Breast epithelium (tissue), 4 donors: ENCODE data around the gene ARSH. TPM values are rescaled to one million over a fixed set of nuclear protein-coding genes. Genes with fewer than 3 reads are reported as not detected.
"Not testable (repeated sequence)": the region's sequence is repeated elsewhere in the genome, so short reads cannot be mapped to it uniquely, and the experiment has no call there.

Experiments
- DNase-seq, 2 donors: peaks; one replicate each; pipeline ENCODE4 v3.0.0-alpha.2; 2019; ENCODE audit warnings: low spot score in 2 of 2
- H3K27ac ChIP-seq, 2 donors: fragments of 200-600 bp; sonication (generic) in 1 of 2; one replicate each; pipeline ENCODE4 v1.5.1; 2016 to 2019; ENCODE audit warnings: mild to moderate bottlenecking in 1 of 2
- H3K27me3 ChIP-seq, 2 donors: fragments of 200-600 bp; sonication (generic) in 1 of 2; one replicate each; pipeline versions ENCODE4 v1.5.1 to v1.6.0; 2017 to 2019; ENCODE audit warnings: control low read depth in 1 of 2, mild to moderate bottlenecking in 1 of 2
- H3K36me3 ChIP-seq: fragments of 200-600 bp; one replicate; pipeline ENCODE4 v1.5.1; 2019
- H3K4me1 ChIP-seq, 2 donors: fragments of 200-600 bp; sonication (generic); one replicate each; pipeline ENCODE4 v1.5.1; 2016 to 2019; ENCODE audit warnings: control low read depth in 1 of 2
- H3K4me3 ChIP-seq, 3 donors: fragments of 200-600 bp; sonication (generic); 1 replicate in 2 of 3; 2 replicates in 1 of 3; pipeline ENCODE4 v1.5.1; 2016 to 2019; ENCODE audit warnings: mild to moderate bottlenecking in 3 of 3, moderate library complexity in 2 of 3
- H3K9me3 ChIP-seq, 2 donors: fragments of 200-600 bp; sonication (generic) in 1 of 2; one replicate each; pipeline ENCODE4 v1.5.1; 2016 to 2019; ENCODE audit warnings: control low read depth in 1 of 2
- CTCF ChIP-seq, 3 donors: fragments of 450-650 bp; IDR thresholded peaks; one replicate each; pipeline ENCODE4 v1.5.1; 2016 to 2017; ENCODE audit warnings: antibody characterized with exemption in 3 of 3, mild to moderate bottlenecking in 3 of 3, moderate library complexity in 3 of 3
- POLR2A ChIP-seq: fragments of 450-650 bp; IDR thresholded peaks from one replicate; pipeline ENCODE4 v1.6.1; 2016; ENCODE audit warnings: antibody characterized with exemption, mild to moderate bottlenecking, moderate library complexity
- POLR2AphosphoS5 ChIP-seq, 3 donors: sonication (generic); formaldehyde crosslinking; IDR thresholded peaks; one replicate each; pipeline ENCODE4 v1.6.1; 2017; ENCODE audit warnings: antibody characterized with exemption in 3 of 3
- intact Hi-C: fragments of 100-400 bp; cut with DNase I; formaldehyde crosslinking; loops from one replicate; pipeline ENCODE4 v1.15.1; 2023; ENCODE audit warnings: low total_unique reads
- total RNA-seq, 3 donors: library from RNA; depleted of rRNA; stranded (reverse); fragments of >200 nt; gene quantifications; one replicate each; pipeline ENCODE4 v1.1.0, GENCODE V29; 2016

The ARSH gene
- under 1 TPM in 1 of 3 donors, not detected in 2; 0.33 TPM for total RNA-seq

GRCh38 chrX:3006495-3006894 lies at the start of gene ARSH:
ARSH (plus strand) TSS chrX:3006546; CDS start chrX:3006613, 67 bp downstream.
- H3K36me3 ChIP-seq = no peaks in the 10 kb centered on the region
- intact Hi-C loops = no loop called here
- no peaks in the 10 kb centered on the region for H3K27me3 ChIP-seq
- DNase-seq = no peak
- no peak within 1 kb of the TSS for H3K27ac ChIP-seq
- H3K9me3 ChIP-seq = peaks cover 4 to 16% of the 10 kb centered on the region in 2 donors
- H3K4me3 ChIP-seq = no peak within 1 kb of the TSS
- TF ChIP-seq POLR2A = no peak
- TF ChIP-seq POLR2AphosphoS5 (IDR thresholded peaks at IDR 0.05) = no peak
- no peaks in the 10 kb centered on the region for H3K4me1 ChIP-seq

GRCh38 chrX:2958199-2958598 lies 48.1 kb upstream of the ARSH start:
- Histone ChIP-seq H3K36me3 (no peaks in the 10 kb centered on the region), H3K4me1 (no peaks in the 10 kb centered on the region), H3K9me3 (no peaks in the 10 kb centered on the region), H3K27me3 (peaks cover 0 to 11% of the 10 kb centered on the region in 2 donors), H3K4me3 (no peak overlapping the region), H3K27ac (no peak overlapping the region)
- TF ChIP-seq POLR2A (no peak), POLR2AphosphoS5 (IDR thresholded peaks at IDR 0.05) (no peak), CTCF (IDR thresholded peaks at IDR 0.05) (no peak)
- no peak for DNase-seq
- intact Hi-C loops = no loop called here

GRCh38 chrX:2960861-2961515 lies 45.4 kb upstream of the ARSH start:
- intact Hi-C loops = loop anchor here (2.0 kb wide), 1 partner anchor 32 kb away; the partner anchor contains the start of gene ARSD
- no peaks in the 10 kb centered on the region for H3K4me1 ChIP-seq
- H3K27ac ChIP-seq = no peak overlapping the region
- TF ChIP-seq POLR2A (no peak), POLR2AphosphoS5 (IDR thresholded peaks at IDR 0.05) (no peak), CTCF (IDR thresholded peaks at IDR 0.05) (no peak)
- H3K36me3 ChIP-seq = no peaks in the 10 kb centered on the region
- H3K9me3 ChIP-seq = no peaks in the 10 kb centered on the region
- no peak for DNase-seq
- H3K4me3 ChIP-seq = no peak overlapping the region
- peaks cover 0 to 11% of the 10 kb centered on the region in 2 donors for H3K27me3 ChIP-seq

- intact Hi-C loops = no loop called here
These were observed 44.0 kb upstream of the ARSH start for GRCh38 chrX:2962381-2962780.

GRCh38 chrX:2963449-2963848 lies 42.9 kb upstream of the ARSH start:
- H3K36me3 ChIP-seq, DNase-seq, H3K4me1 ChIP-seq, intact Hi-C loops, H3K27ac ChIP-seq, H3K4me3 ChIP-seq, H3K9me3 ChIP-seq: not testable (repeated sequence)
- H3K27me3 ChIP-seq = peaks cover 0 to 11% of the 10 kb centered on the region in 2 donors

More at GRCh38 chrX:2962381-2962780, 44.0 kb upstream of the ARSH start:
- no peak for DNase-seq
- no peaks in the 10 kb centered on the region for H3K36me3 ChIP-seq
- H3K4me3 ChIP-seq = no peak overlapping the region
- TF ChIP-seq POLR2AphosphoS5 (IDR thresholded peaks at IDR 0.05) = no peak
- no peak for TF ChIP-seq POLR2A
- TF ChIP-seq CTCF (IDR thresholded peaks at IDR 0.05) = no peak
- no peaks in the 10 kb centered on the region for H3K4me1 ChIP-seq
- H3K27me3 ChIP-seq = peaks cover 0 to 11% of the 10 kb centered on the region in 2 donors
- H3K9me3 ChIP-seq = no peaks in the 10 kb centered on the region
- no peak overlapping the region for H3K27ac ChIP-seq

GRCh38 chrX:2963992-2964794 lies 42.2 kb upstream of the ARSH start:
- H3K27ac ChIP-seq, intact Hi-C loops, DNase-seq, H3K4me3 ChIP-seq, H3K36me3 ChIP-seq, H3K27me3 ChIP-seq, H3K4me1 ChIP-seq, H3K9me3 ChIP-seq: not testable (repeated sequence)
